SU-DHL-6 (cell line): ENCODE data around the gene TXNRD3.

Experiments
- CTCF ChIP-seq: fragments of 200-600 bp; sonication (generic); IDR thresholded peaks from one replicate; pipeline ENCODE4 v1.5.1; 2017; ENCODE audit warnings: antibody characterized with exemption, mild to moderate bottlenecking, low read length, moderate library complexity; ENCODE audit not compliant: insufficient read depth, poor library complexity, severe bottlenecking
- EZH2phosphoT487 ChIP-seq: fragments of 200-600 bp; sonication (generic), shearing (Covaris generic); conservative IDR thresholded peaks from 2 replicates; pipeline ENCODE4 v1.6.1; 2018; ENCODE audit warnings: mild to moderate bottlenecking, antibody characterized with exemption, low read length, moderate library complexity, mixed read lengths

- TF ChIP-seq CTCF, result no peak
- no peak for TF ChIP-seq EZH2phosphoT487
These were observed 13.8 kb upstream of the TXNRD3 start for GRCh38 chr3:126668450-126669401.
